NOMO-1 treated with DMSO at 0.1 percent for 48 hours (cell line): Measurements from ENCODE around the gene OR10V1.

Source experiments
- DNase-seq: peaks from one replicate; lab custom pipeline; 2025; ENCODE audit not compliant: unreplicated experiment; lab: John Stamatoyannopoulos, UW

The OR10V1 gene

DNA sequence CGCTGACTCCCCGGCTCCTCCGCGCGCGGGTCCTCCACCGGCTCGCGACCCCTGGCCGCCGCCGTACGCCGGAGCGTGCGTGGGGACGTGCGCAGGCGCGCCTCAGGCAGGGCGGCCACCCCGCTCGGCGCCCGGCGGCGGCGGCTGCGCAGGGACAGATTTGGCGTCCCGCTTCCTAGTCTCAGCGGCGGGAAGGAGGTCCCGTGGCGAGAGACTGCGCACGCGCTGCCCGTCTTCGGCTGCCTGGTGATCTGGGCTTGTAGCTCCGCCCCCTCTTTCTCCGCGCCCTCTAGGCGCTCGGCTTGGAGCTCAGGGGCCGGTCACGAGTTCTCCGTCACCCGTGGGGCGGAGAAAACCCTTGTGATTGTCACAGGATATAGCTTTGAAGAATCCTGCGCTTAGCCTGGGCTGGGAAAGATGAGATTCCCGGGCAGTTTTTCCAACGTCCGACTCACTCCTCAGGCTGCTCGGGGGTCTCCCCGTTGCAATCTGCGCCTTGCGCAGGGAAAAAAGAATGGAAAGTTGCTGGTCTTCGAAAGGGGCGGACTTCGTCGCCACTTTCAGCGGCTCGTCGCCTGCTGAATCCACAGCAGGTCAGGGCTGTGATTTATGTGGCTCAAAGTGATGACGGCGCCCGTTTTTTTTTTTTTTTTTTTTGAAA, 44.6 kb downstream of the OR10V1 start, which contains the start of gene PATL1:
PATL1 (minus strand) TSS at position 88 of the 661 bp plus-strand sequence. CDS start 142 bp downstream, outside the sequence.
- DNase-seq: peak; percentile 98

DNA sequence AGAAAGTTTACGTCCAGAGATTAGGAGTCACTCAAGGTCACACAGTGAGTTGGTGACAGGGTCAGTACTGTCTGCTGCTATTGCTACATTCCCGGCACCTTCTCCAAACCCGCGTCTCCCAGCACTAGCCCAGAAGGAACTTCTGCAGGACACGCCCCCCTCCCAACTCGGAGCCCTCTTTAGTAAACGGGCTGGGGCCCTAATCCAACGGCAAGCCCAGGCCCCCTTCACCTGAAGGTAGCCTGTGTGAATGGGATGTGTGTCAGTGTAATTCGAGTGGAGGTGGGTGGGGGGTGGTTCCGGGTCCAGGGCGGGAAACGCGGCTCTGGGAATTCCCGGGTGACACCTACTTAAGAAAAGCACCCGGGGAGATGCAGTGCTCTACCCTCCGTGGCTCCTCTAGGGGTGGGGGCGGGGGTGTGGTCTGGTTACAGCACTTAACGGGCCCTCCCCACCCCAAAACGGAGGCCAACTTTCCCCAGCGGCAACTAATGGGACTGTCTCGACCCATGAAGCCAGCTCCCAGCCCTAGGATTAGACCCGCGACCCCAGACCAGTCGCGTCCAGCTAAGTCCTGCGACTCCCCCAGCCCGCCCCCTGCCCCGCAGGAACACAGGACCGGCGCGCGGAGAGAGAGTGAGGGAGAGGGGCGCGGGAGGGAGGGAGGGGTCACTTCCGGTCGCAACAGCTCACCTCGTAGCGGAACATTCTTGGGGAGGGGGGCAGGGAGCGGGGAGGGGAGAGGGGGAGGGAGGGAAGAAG, 45.3 kb downstream of the OR10V1 start:
- DNase-seq: peak; percentile 13

DNA sequence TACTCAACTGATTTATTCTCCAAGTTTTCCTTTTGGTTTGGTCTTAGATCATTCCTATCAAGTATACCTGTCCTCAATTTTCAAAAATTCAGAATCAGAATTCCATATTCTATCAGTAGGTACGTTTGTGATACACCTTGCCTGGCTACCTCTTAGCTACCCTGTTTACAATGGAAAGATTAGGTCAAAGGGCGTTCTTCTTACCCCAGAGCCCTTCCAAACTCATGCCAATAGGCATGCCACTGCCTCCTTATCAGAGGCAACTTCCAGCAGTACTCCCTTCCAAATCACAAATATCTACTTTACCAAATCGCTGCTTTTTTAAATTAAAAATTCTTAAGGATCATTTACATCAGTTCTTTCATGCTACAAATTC, 45.8 kb downstream of the OR10V1 start:
- no peak for DNase-seq

DNA sequence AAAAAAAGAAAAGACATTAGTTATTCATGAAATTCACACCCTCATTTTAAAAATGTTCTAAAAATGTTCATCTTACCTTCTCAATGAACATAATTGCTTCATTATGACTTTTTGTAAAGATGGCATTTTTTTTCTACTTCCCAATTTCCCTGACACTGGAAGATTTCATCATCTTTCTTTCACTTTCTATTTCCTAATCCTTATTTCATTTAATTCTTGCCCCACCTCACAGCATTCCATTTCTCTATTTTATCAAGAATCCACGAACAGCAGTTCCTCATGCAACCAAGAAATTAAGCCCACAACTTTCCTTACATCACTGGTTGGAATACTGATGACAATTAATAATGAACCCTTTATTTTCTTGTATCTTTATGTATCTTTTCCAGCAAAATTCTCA, 46.7 kb downstream of the OR10V1 start:
- no peak for DNase-seq
